H1 (cell line): ENCODE results near the gene CRADD. TPM values are rescaled to one million over a fixed set of nuclear protein-coding genes. Genes with fewer than 3 reads are reported as not detected.

ENCODE experiments used
- CTCF ChIA-PET: fragments of 300-600 bp; sonication (Branson Sonifier 250); formaldehyde crosslinking; loops from one replicate; lab custom pipeline; 2021; ENCODE audit not compliant: partially characterized antibody; lab: Charles Lee
- POLR2A ChIA-PET: fragments of 300-600 bp; sonication (Branson Sonifier 250); formaldehyde crosslinking; loops from one replicate; lab custom pipeline; 2021; ENCODE audit warnings: inconsistent platforms; ENCODE audit not compliant: partially characterized antibody; lab: Charles Lee
- DNase-seq, 2 experiments: peaks; one replicate each; pipeline versions ENCODE4 v3.0.0 to v3.0.0-alpha.2; 2010 to 2022; ENCODE audit warnings: low spot score in 2 of 2, low read depth in 1 of 2, mixed read lengths in 1 of 2
- FAIRE-seq: peaks from 2 replicates; lab custom pipeline; 2011; peaks lifted over from hg19 to GRCh38; lab: Jason Lieb, UNC
- H2AFZ ChIP-seq: 2 replicates; pipeline ENCODE4 v1.8.1; 2012; ENCODE audit warnings: low read length, inconsistent platforms
- H2AK5ac ChIP-seq: 2 replicates; pipeline ENCODE4 v1.6.1; 2013; ENCODE audit warnings: low read depth, low read length
- H2BK120ac ChIP-seq: replicated peaks from 2 replicates; pipeline ENCODE3; 2013; ENCODE audit warnings: low read depth, low read length, inconsistent platforms
- H2BK12ac ChIP-seq: 2 replicates; pipeline ENCODE4 v1.6.1; 2013; ENCODE audit warnings: low read depth, low read length
- H2BK15ac ChIP-seq: 2 replicates; pipeline ENCODE4 v1.6.1; 2013; ENCODE audit warnings: low read length
- H2BK20ac ChIP-seq: 2 replicates; pipeline ENCODE4 v1.6.1; 2013; ENCODE audit warnings: low read length
- H2BK5ac ChIP-seq: 2 replicates; pipeline ENCODE4 v1.6.1; 2013; ENCODE audit warnings: low read depth, low read length
- H3K14ac ChIP-seq: 2 replicates; pipeline ENCODE4 v1.6.1; 2013; ENCODE audit warnings: inconsistent platforms; ENCODE audit not compliant: insufficient read length
- H3K18ac ChIP-seq: 2 replicates; pipeline ENCODE4 v1.6.1; 2013; ENCODE audit warnings: low read length; ENCODE audit errors: extremely low read depth
- H3K23ac ChIP-seq: 2 replicates; pipeline ENCODE4 v1.6.1; 2013; ENCODE audit warnings: inconsistent platforms; ENCODE audit not compliant: insufficient read length
- H3K23me2 ChIP-seq: 2 replicates; pipeline ENCODE4 v1.6.1; 2013; ENCODE audit warnings: low read depth, low read length
- H3K27ac ChIP-seq: 2 replicates; pipeline ENCODE4 v1.6.1; 2011; ENCODE audit warnings: low read depth, low read length, inconsistent platforms
- H3K27me3 ChIP-seq, 4 experiments: replicated peaks in 1 of 4; 1 replicate in 1 of 4; 2 replicates in 3 of 4; pipeline versions ENCODE4 v1.6.1 to v1.8.1; 2011 to 2013; ENCODE audit warnings: low read length in 3 of 4, mild to moderate bottlenecking in 3 of 4, inconsistent platforms in 2 of 4, mixed read lengths in 2 of 4, moderate library complexity in 1 of 4; ENCODE audit not compliant: control insufficient read depth in 3 of 4, insufficient read depth in 3 of 4; ENCODE audit errors: extremely low read depth in 1 of 4
- H3K36me3 ChIP-seq, 4 experiments: 2 replicates each; pipeline versions ENCODE4 v1.6.1 to v1.8.1; 2011 to 2013; ENCODE audit warnings: mild to moderate bottlenecking in 4 of 4, low read length in 3 of 4, moderate library complexity in 2 of 4, control low read depth in 1 of 4, inconsistent platforms in 1 of 4; ENCODE audit not compliant: insufficient read depth in 4 of 4, control insufficient read depth in 2 of 4
- H3K4ac ChIP-seq: replicated peaks from 2 replicates; pipeline ENCODE3; 2013; ENCODE audit warnings: low read length, low read depth, mixed read lengths, inconsistent platforms; ENCODE audit not compliant: insufficient read length
- H3K4me1 ChIP-seq, 4 experiments: replicated peaks in 1 of 4; 1 replicate in 1 of 4; 2 replicates in 3 of 4; pipeline versions ENCODE4 v1.6.1 to v1.8.1; 2011 to 2013; ENCODE audit warnings: low read length in 3 of 4, inconsistent platforms in 2 of 4, mixed read lengths in 1 of 4; ENCODE audit not compliant: insufficient read depth in 4 of 4, control insufficient read depth in 3 of 4
- H3K4me2 ChIP-seq, 2 experiments: 2 replicates each; pipeline versions ENCODE4 v1.6.1 to v1.8.1; 2011 to 2013; ENCODE audit warnings: low read depth in 2 of 2, low read length in 2 of 2, control low read depth in 1 of 2, inconsistent platforms in 1 of 2, mild to moderate bottlenecking in 1 of 2; ENCODE audit not compliant: insufficient read depth in 1 of 2
- H3K4me3 ChIP-seq, 4 experiments: fragments of 200-600, 300-600 bp in 1 of 4; sonication (generic), shearing (Covaris generic), sonication (Bioruptor Twin) in 1 of 4; 2 replicates each; pipeline versions ENCODE4 v1.5.1 to v1.8.1; 2011 to 2016; ENCODE audit warnings: low read length in 4 of 4, low read depth in 3 of 4, control low read depth in 2 of 4, inconsistent platforms in 2 of 4, mild to moderate bottlenecking in 2 of 4, mixed read lengths in 1 of 4, moderate library complexity in 1 of 4; ENCODE audit not compliant: insufficient read depth in 2 of 4; ENCODE audit errors: extremely low read depth in 1 of 4
- H3K56ac ChIP-seq: replicated peaks from 2 replicates; pipeline ENCODE3; 2013; ENCODE audit warnings: low read depth, mild to moderate bottlenecking, mixed read lengths, low read length, inconsistent platforms; ENCODE audit not compliant: insufficient read length
- H3K79me1 ChIP-seq: 2 replicates; pipeline ENCODE4 v1.6.1; 2013; ENCODE audit warnings: low read depth, low read length, control low read depth
- H3K79me2 ChIP-seq, 2 experiments: 2 replicates each; pipeline versions ENCODE4 v1.6.1 to v1.8.1; 2012 to 2013; ENCODE audit warnings: low read length in 2 of 2, mild to moderate bottlenecking in 2 of 2, inconsistent platforms in 1 of 2; ENCODE audit not compliant: insufficient read depth in 2 of 2, control insufficient read depth in 1 of 2
- H3K9ac ChIP-seq, 4 experiments: replicated peaks in 1 of 4; 1 replicate in 1 of 4; 2 replicates in 3 of 4; pipeline versions ENCODE4 v1.6.1 to v1.8.1; 2011 to 2013; ENCODE audit warnings: low read depth in 3 of 4, low read length in 3 of 4, control low read depth in 2 of 4, mild to moderate bottlenecking in 2 of 4, moderate library complexity in 2 of 4, inconsistent platforms in 1 of 4; ENCODE audit errors: extremely low read depth in 1 of 4
- H3K9me3 ChIP-seq, 2 experiments: 2 replicates each; pipeline versions ENCODE4 v1.6.1 to v1.8.1; 2012 to 2013; ENCODE audit warnings: mild to moderate bottlenecking in 2 of 2, moderate library complexity in 2 of 2, control low read depth in 1 of 2, inconsistent platforms in 1 of 2, low read depth in 1 of 2, low read length in 1 of 2, mixed read lengths in 1 of 2; ENCODE audit not compliant: insufficient read depth in 2 of 2
- H4K20me1 ChIP-seq, 2 experiments: replicated peaks in 1 of 2; 2 replicates each; pipeline versions ENCODE3 to v1.8.1; 2011 to 2013; ENCODE audit warnings: inconsistent platforms in 2 of 2, low read length in 2 of 2, mild to moderate bottlenecking in 1 of 2; ENCODE audit not compliant: insufficient read depth in 2 of 2, control insufficient read depth in 1 of 2
- H4K5ac ChIP-seq: 2 replicates; pipeline ENCODE4 v1.6.1; 2013; ENCODE audit warnings: low read length, low read depth, mixed read lengths, inconsistent platforms; ENCODE audit not compliant: insufficient read length
- H4K8ac ChIP-seq: 2 replicates; pipeline ENCODE4 v1.8.0; 2013; ENCODE audit warnings: mild to moderate bottlenecking, moderate library complexity, low read length, inconsistent platforms; ENCODE audit not compliant: insufficient read depth; ENCODE audit errors: extremely low read depth
- H4K91ac ChIP-seq: replicated peaks from 2 replicates; pipeline ENCODE3; 2013; ENCODE audit warnings: low read length, mixed read lengths, inconsistent platforms; ENCODE audit not compliant: insufficient read length
- BRCA1 ChIP-seq: IDR thresholded peaks from 2 replicates; pipeline ENCODE4 v1.6.1; 2012; ENCODE audit warnings: low read depth, low read length, improper control_type of control experiment
- CREB1 ChIP-seq: IDR thresholded peaks from 2 replicates; pipeline ENCODE4 v1.6.1; 2012; ENCODE audit warnings: inconsistent platforms
- CTCF ChIP-seq, 3 experiments: IDR thresholded peaks; 1 replicate in 2 of 3; 2 replicates in 1 of 3; pipeline versions ENCODE4 v1.5.1 to v1.6.1; 2011; ENCODE audit warnings: low read length in 3 of 3, mild to moderate bottlenecking in 3 of 3, inconsistent platforms in 2 of 3, low read depth in 1 of 3, moderate library complexity in 1 of 3; ENCODE audit not compliant: insufficient read depth in 1 of 3; ENCODE audit errors: control extremely low read depth in 1 of 3
- GABPA ChIP-seq: IDR thresholded peaks from 2 replicates; pipeline ENCODE4 v1.6.1; 2011; ENCODE audit warnings: mild to moderate bottlenecking, low read length, moderate library complexity, borderline replicate concordance; ENCODE audit not compliant: insufficient read depth
- KDM1A ChIP-seq: fragments of 200-600, 300-600 bp; sonication (generic); IDR thresholded peaks from 2 replicates; pipeline ENCODE4 v1.7.1; 2016; ENCODE audit warnings: mild to moderate bottlenecking, low read length, borderline replicate concordance
- NRF1 ChIP-seq: IDR thresholded peaks from 2 replicates; pipeline ENCODE4 v1.6.1; 2011; ENCODE audit warnings: mild to moderate bottlenecking, low read depth, low read length, improper control_type of control experiment
- POLR2A ChIP-seq, 2 experiments: IDR thresholded peaks; 1 replicate in 1 of 2; 2 replicates in 1 of 2; pipeline ENCODE4 v1.6.1; 2011; ENCODE audit warnings: low read depth in 2 of 2, low read length in 2 of 2, mild to moderate bottlenecking in 2 of 2; ENCODE audit errors: control extremely low read depth in 1 of 2
- SIRT6 ChIP-seq: IDR thresholded peaks from one replicate; pipeline ENCODE4 v1.7.1; 2012; ENCODE audit warnings: low read length, inconsistent platforms
- WGBS, 2 experiments: shearing (Covaris generic) in 1 of 2; methylation state at CpG; one replicate each; pipeline versions ENCODE4 v1.1.6 to v1.1.7; 2013 to 2015; ENCODE audit warnings: low lambda C conversion rate in 2 of 2, mixed read lengths in 2 of 2, inconsistent platforms in 1 of 2, low coverage in 1 of 2, missing lambda C conversion rate in 1 of 2; ENCODE audit not compliant: insufficient replicate concordance in 2 of 2, insufficient coverage in 1 of 2, insufficient read length in 1 of 2; ENCODE audit errors: extremely low coverage in 1 of 2, missing lambda C conversion rate in 1 of 2; 5-methylcytosine and 5-hydroxymethylcytosine counted together
- polyA plus RNA-seq, 7 experiments: library from polyadenylated mRNA; depleted of rRNA in 3 of 7; stranded (reverse) in 5 of 7; unstranded in 2 of 7; fragments of >200 nt in 5 of 7; fragments of 200-250 nt in 2 of 7; gene quantifications; 1 replicate in 5 of 7; 2 replicates in 1 of 7; 4 replicates in 1 of 7; pipeline versions ENCODE4 v1.2.1 to v1.2.3, GENCODE V29; 2011 to 2013; ENCODE audit warnings: missing spikeins in 2 of 7, mixed read lengths in 2 of 7
- total RNA-seq: library from RNA; stranded (reverse); fragmentation: NEBNext Ultra II Directional; extraction: Animal tissue kit (Norgen Biotek cat#: 25700); gene quantifications from 2 replicates; pipeline ENCODE4 v1.2.1, GENCODE V29; 2021

The CRADD gene
- total and polyA plus RNA-seq, 2 of the 8 experiments (the other 6 are each of a cell fraction or from before 2014, with no cell fraction given): 8.1 to 15.4 TPM

- H3K23me2 ChIP-seq: no peaks in the 10 kb centered on the region
- H3K27me3 ChIP-seq: no peaks in the 10 kb centered on the region
- no peak for TF ChIP-seq NRF1
- no peak for TF ChIP-seq GABPA
- no peak for TF ChIP-seq CREB1
- no peak for TF ChIP-seq KDM1A
- TF ChIP-seq BRCA1: no peak
- TF ChIP-seq POLR2A (IDR thresholded peaks at IDR 0.05; ENCODE audit: control extremely low read depth in 1 of 2, low read depth in 2 of 2, low read length in 2 of 2): no peak
- no peak for TF ChIP-seq SIRT6
- no peak for TF ChIP-seq CTCF (IDR thresholded peaks at IDR 0.05; ENCODE audit: control extremely low read depth in 1 of 3, insufficient read depth in 1 of 3, low read depth in 1 of 3, low read length in 3 of 3)
- H2AK5ac ChIP-seq: no peak overlapping the region
- H3K4me2 ChIP-seq: no peak overlapping the region
- H3K4me3 ChIP-seq: no peak overlapping the region
- H3K79me2 ChIP-seq: no peaks in the 10 kb centered on the region
- no peak overlapping the region for H3K27ac ChIP-seq
- no peak overlapping the region for H2BK120ac ChIP-seq
- no peak overlapping the region for H2BK5ac ChIP-seq
- H4K8ac ChIP-seq: no peak overlapping the region
- no peak overlapping the region for H3K9ac ChIP-seq
- no peaks in the 10 kb centered on the region for H3K9me3 ChIP-seq
- H4K91ac ChIP-seq: no peak overlapping the region
- no peak overlapping the region for H3K23ac ChIP-seq
- H3K56ac ChIP-seq: no peak overlapping the region
- no peak overlapping the region for H2BK12ac ChIP-seq
- 92% methylated on average over 3 of the region's 3 CpGs; no CpG with 5 or more reads in 1 of the 2 experiments for WGBS, 2 experiments
- no peak overlapping the region for H3K4ac ChIP-seq
- no peak for DNase-seq
- H3K79me1 ChIP-seq: no peaks in the 10 kb centered on the region
- H4K5ac ChIP-seq: no peak overlapping the region
- H2BK15ac ChIP-seq: no peak overlapping the region
- H3K14ac ChIP-seq: no peak overlapping the region
- POLR2A ChIA-PET: interaction anchor here (1.0 kb wide), 2 partner anchors 26 to 56 kb away, joined by 3 to 4 read pairs; no protein-coding TSS in a partner anchor
- H4K20me1 ChIP-seq: no peaks in the 10 kb centered on the region
- no peak for FAIRE-seq
- H3K4me1 ChIP-seq: no peaks in the 10 kb centered on the region
- CTCF ChIA-PET: interaction anchor here (1.4 kb wide), 1 partner anchor 84 kb away, joined by 3 read pairs; no protein-coding TSS in a partner anchor
- H3K36me3 ChIP-seq: no peaks in the 10 kb centered on the region
- H2BK20ac ChIP-seq: no peak overlapping the region
- no peak overlapping the region for H2AFZ ChIP-seq
- no peak overlapping the region for H3K18ac ChIP-seq
Observed at GRCh38 chr12:93653079-93653478, 24.1 kb upstream of the CRADD start.
